H1 (cell line): ENCODE results near the gene NHSL2. TPM values are rescaled to one million over a fixed set of nuclear protein-coding genes. Genes with fewer than 3 reads are reported as not detected.

Experiments
- CTCF ChIA-PET: fragments of 300-600 bp; sonication (Branson Sonifier 250); formaldehyde crosslinking; loops from one replicate; lab custom pipeline; 2021; ENCODE audit not compliant: partially characterized antibody; lab: Charles Lee
- POLR2A ChIA-PET: fragments of 300-600 bp; sonication (Branson Sonifier 250); formaldehyde crosslinking; loops from one replicate; lab custom pipeline; 2021; ENCODE audit warnings: inconsistent platforms; ENCODE audit not compliant: partially characterized antibody; lab: Charles Lee
- DNase-seq, 2 experiments: peaks; one replicate each; pipeline versions ENCODE4 v3.0.0 to v3.0.0-alpha.2; 2010 to 2022; ENCODE audit warnings: low spot score in 2 of 2, low read depth in 1 of 2, mixed read lengths in 1 of 2
- FAIRE-seq: peaks from 2 replicates; lab custom pipeline; 2011; peaks lifted over from hg19 to GRCh38; lab: Jason Lieb, UNC
- H2AFZ ChIP-seq: 2 replicates; pipeline ENCODE4 v1.8.1; 2012; ENCODE audit warnings: low read length, inconsistent platforms
- H2AK5ac ChIP-seq: 2 replicates; pipeline ENCODE4 v1.6.1; 2013; ENCODE audit warnings: low read depth, low read length
- H2BK120ac ChIP-seq: replicated peaks from 2 replicates; pipeline ENCODE3; 2013; ENCODE audit warnings: low read depth, low read length, inconsistent platforms
- H2BK12ac ChIP-seq: 2 replicates; pipeline ENCODE4 v1.6.1; 2013; ENCODE audit warnings: low read depth, low read length
- H2BK15ac ChIP-seq: 2 replicates; pipeline ENCODE4 v1.6.1; 2013; ENCODE audit warnings: low read length
- H2BK20ac ChIP-seq: 2 replicates; pipeline ENCODE4 v1.6.1; 2013; ENCODE audit warnings: low read length
- H2BK5ac ChIP-seq: 2 replicates; pipeline ENCODE4 v1.6.1; 2013; ENCODE audit warnings: low read depth, low read length
- H3K14ac ChIP-seq: 2 replicates; pipeline ENCODE4 v1.6.1; 2013; ENCODE audit warnings: inconsistent platforms; ENCODE audit not compliant: insufficient read length
- H3K18ac ChIP-seq: 2 replicates; pipeline ENCODE4 v1.6.1; 2013; ENCODE audit warnings: low read length; ENCODE audit errors: extremely low read depth
- H3K23ac ChIP-seq: 2 replicates; pipeline ENCODE4 v1.6.1; 2013; ENCODE audit warnings: inconsistent platforms; ENCODE audit not compliant: insufficient read length
- H3K23me2 ChIP-seq: 2 replicates; pipeline ENCODE4 v1.6.1; 2013; ENCODE audit warnings: low read depth, low read length
- H3K27ac ChIP-seq: 2 replicates; pipeline ENCODE4 v1.6.1; 2011; ENCODE audit warnings: low read depth, low read length, inconsistent platforms
- H3K27me3 ChIP-seq, 4 experiments: replicated peaks in 1 of 4; 1 replicate in 1 of 4; 2 replicates in 3 of 4; pipeline versions ENCODE4 v1.6.1 to v1.8.1; 2011 to 2013; ENCODE audit warnings: low read length in 3 of 4, mild to moderate bottlenecking in 3 of 4, inconsistent platforms in 2 of 4, mixed read lengths in 2 of 4, moderate library complexity in 1 of 4; ENCODE audit not compliant: control insufficient read depth in 3 of 4, insufficient read depth in 3 of 4; ENCODE audit errors: extremely low read depth in 1 of 4
- H3K36me3 ChIP-seq, 4 experiments: 2 replicates each; pipeline versions ENCODE4 v1.6.1 to v1.8.1; 2011 to 2013; ENCODE audit warnings: mild to moderate bottlenecking in 4 of 4, low read length in 3 of 4, moderate library complexity in 2 of 4, control low read depth in 1 of 4, inconsistent platforms in 1 of 4; ENCODE audit not compliant: insufficient read depth in 4 of 4, control insufficient read depth in 2 of 4
- H3K4ac ChIP-seq: replicated peaks from 2 replicates; pipeline ENCODE3; 2013; ENCODE audit warnings: low read length, low read depth, mixed read lengths, inconsistent platforms; ENCODE audit not compliant: insufficient read length
- H3K4me1 ChIP-seq, 4 experiments: replicated peaks in 1 of 4; 1 replicate in 1 of 4; 2 replicates in 3 of 4; pipeline versions ENCODE4 v1.6.1 to v1.8.1; 2011 to 2013; ENCODE audit warnings: low read length in 3 of 4, inconsistent platforms in 2 of 4, mixed read lengths in 1 of 4; ENCODE audit not compliant: insufficient read depth in 4 of 4, control insufficient read depth in 3 of 4
- H3K4me2 ChIP-seq, 2 experiments: 2 replicates each; pipeline versions ENCODE4 v1.6.1 to v1.8.1; 2011 to 2013; ENCODE audit warnings: low read depth in 2 of 2, low read length in 2 of 2, control low read depth in 1 of 2, inconsistent platforms in 1 of 2, mild to moderate bottlenecking in 1 of 2; ENCODE audit not compliant: insufficient read depth in 1 of 2
- H3K4me3 ChIP-seq, 4 experiments: fragments of 200-600, 300-600 bp in 1 of 4; sonication (generic), shearing (Covaris generic), sonication (Bioruptor Twin) in 1 of 4; 2 replicates each; pipeline versions ENCODE4 v1.5.1 to v1.8.1; 2011 to 2016; ENCODE audit warnings: low read length in 4 of 4, low read depth in 3 of 4, control low read depth in 2 of 4, inconsistent platforms in 2 of 4, mild to moderate bottlenecking in 2 of 4, mixed read lengths in 1 of 4, moderate library complexity in 1 of 4; ENCODE audit not compliant: insufficient read depth in 2 of 4; ENCODE audit errors: extremely low read depth in 1 of 4
- H3K56ac ChIP-seq: replicated peaks from 2 replicates; pipeline ENCODE3; 2013; ENCODE audit warnings: low read depth, mild to moderate bottlenecking, mixed read lengths, low read length, inconsistent platforms; ENCODE audit not compliant: insufficient read length
- H3K79me1 ChIP-seq: 2 replicates; pipeline ENCODE4 v1.6.1; 2013; ENCODE audit warnings: low read depth, low read length, control low read depth
- H3K79me2 ChIP-seq, 2 experiments: 2 replicates each; pipeline versions ENCODE4 v1.6.1 to v1.8.1; 2012 to 2013; ENCODE audit warnings: low read length in 2 of 2, mild to moderate bottlenecking in 2 of 2, inconsistent platforms in 1 of 2; ENCODE audit not compliant: insufficient read depth in 2 of 2, control insufficient read depth in 1 of 2
- H3K9ac ChIP-seq, 4 experiments: replicated peaks in 1 of 4; 1 replicate in 1 of 4; 2 replicates in 3 of 4; pipeline versions ENCODE4 v1.6.1 to v1.8.1; 2011 to 2013; ENCODE audit warnings: low read depth in 3 of 4, low read length in 3 of 4, control low read depth in 2 of 4, mild to moderate bottlenecking in 2 of 4, moderate library complexity in 2 of 4, inconsistent platforms in 1 of 4; ENCODE audit errors: extremely low read depth in 1 of 4
- H3K9me3 ChIP-seq, 2 experiments: 2 replicates each; pipeline versions ENCODE4 v1.6.1 to v1.8.1; 2012 to 2013; ENCODE audit warnings: mild to moderate bottlenecking in 2 of 2, moderate library complexity in 2 of 2, control low read depth in 1 of 2, inconsistent platforms in 1 of 2, low read depth in 1 of 2, low read length in 1 of 2, mixed read lengths in 1 of 2; ENCODE audit not compliant: insufficient read depth in 2 of 2
- H4K20me1 ChIP-seq, 2 experiments: replicated peaks in 1 of 2; 2 replicates each; pipeline versions ENCODE3 to v1.8.1; 2011 to 2013; ENCODE audit warnings: inconsistent platforms in 2 of 2, low read length in 2 of 2, mild to moderate bottlenecking in 1 of 2; ENCODE audit not compliant: insufficient read depth in 2 of 2, control insufficient read depth in 1 of 2
- H4K5ac ChIP-seq: 2 replicates; pipeline ENCODE4 v1.6.1; 2013; ENCODE audit warnings: low read length, low read depth, mixed read lengths, inconsistent platforms; ENCODE audit not compliant: insufficient read length
- H4K8ac ChIP-seq: 2 replicates; pipeline ENCODE4 v1.8.0; 2013; ENCODE audit warnings: mild to moderate bottlenecking, moderate library complexity, low read length, inconsistent platforms; ENCODE audit not compliant: insufficient read depth; ENCODE audit errors: extremely low read depth
- H4K91ac ChIP-seq: replicated peaks from 2 replicates; pipeline ENCODE3; 2013; ENCODE audit warnings: low read length, mixed read lengths, inconsistent platforms; ENCODE audit not compliant: insufficient read length
- CBX8 ChIP-seq: fragments of 300-800, 300-1000 bp; sonication (generic); IDR thresholded peaks from 2 replicates; pipeline ENCODE4 v1.7.1; 2016; ENCODE audit warnings: low read depth, low read length, borderline replicate concordance
- WGBS, 2 experiments: shearing (Covaris generic) in 1 of 2; methylation state at CpG; one replicate each; pipeline versions ENCODE4 v1.1.6 to v1.1.7; 2013 to 2015; ENCODE audit warnings: low lambda C conversion rate in 2 of 2, mixed read lengths in 2 of 2, inconsistent platforms in 1 of 2, low coverage in 1 of 2, missing lambda C conversion rate in 1 of 2; ENCODE audit not compliant: insufficient replicate concordance in 2 of 2, insufficient coverage in 1 of 2, insufficient read length in 1 of 2; ENCODE audit errors: extremely low coverage in 1 of 2, missing lambda C conversion rate in 1 of 2; 5-methylcytosine and 5-hydroxymethylcytosine counted together
- polyA plus RNA-seq, 7 experiments: library from polyadenylated mRNA; depleted of rRNA in 3 of 7; stranded (reverse) in 5 of 7; unstranded in 2 of 7; fragments of >200 nt in 5 of 7; fragments of 200-250 nt in 2 of 7; gene quantifications; 1 replicate in 5 of 7; 2 replicates in 1 of 7; 4 replicates in 1 of 7; pipeline versions ENCODE4 v1.2.1 to v1.2.3, GENCODE V29; 2011 to 2013; ENCODE audit warnings: missing spikeins in 2 of 7, mixed read lengths in 2 of 7
- total RNA-seq: library from RNA; stranded (reverse); fragmentation: NEBNext Ultra II Directional; extraction: Animal tissue kit (Norgen Biotek cat#: 25700); gene quantifications from 2 replicates; pipeline ENCODE4 v1.2.1, GENCODE V29; 2021

Gene NHSL2
- total and polyA plus RNA-seq, 2 of the 8 experiments (the other 6 are each of a cell fraction or from before 2014, with no cell fraction given): 3.7 to 7.2 TPM

- Histone ChIP-seq H4K91ac (no peak overlapping the region), H3K27ac (no peak overlapping the region), H3K79me1 (no peaks in the 10 kb centered on the region; the same call in 1 of the 2 replicates), H3K9ac (no peak overlapping the region), H3K4me2 (no peak overlapping the region), H2BK20ac (no peak overlapping the region), H2BK15ac (no peak overlapping the region), H3K36me3 (no peaks in the 10 kb centered on the region), H4K20me1 (peaks cover 3 to 13% of the 10 kb centered on the region in 2 experiments), H3K56ac (no peak overlapping the region), H3K27me3 (no peaks in the 10 kb centered on the region), H2AFZ (no peak overlapping the region), H3K4ac (no peak overlapping the region), H3K23ac (no peak overlapping the region), H4K5ac (no peak overlapping the region), H3K14ac (no peak overlapping the region), H3K9me3 (no peaks in the 10 kb centered on the region), H3K79me2 (peaks cover 0 to 8% of the 10 kb centered on the region in 2 experiments; a peak in 1 of 4 replicates), H2AK5ac (no peak overlapping the region), H2BK120ac (no peak overlapping the region), H3K18ac (no peak overlapping the region), H2BK5ac (no peak overlapping the region), H3K4me3 (no peak overlapping the region), H3K4me1 (peaks cover 4 to 16% (median 13%) of the 10 kb centered on the region in 4 experiments; a peak in 6 of 7 replicates), H4K8ac (no peak overlapping the region), H2BK12ac (no peak overlapping the region), H3K23me2 (no peaks in the 10 kb centered on the region)
- ChIA-PET CTCF (interaction anchor here (1.1 kb wide), 1 partner anchor 40 kb away, joined by 3 read pairs; no protein-coding TSS in a partner anchor), POLR2A (no interaction called here)
- no peak for TF ChIP-seq CBX8
- WGBS, 2 experiments: 88% methylated on average over 1 of the region's 2 CpGs; no CpG with 5 or more reads in 1 of the 2 experiments
- DNase-seq (no peak), FAIRE-seq (no peak)
Observed at GRCh38 chrX:71993371-71993770, 82.7 kb downstream of the NHSL2 start.
